GM12874 (cell line): Measurements from ENCODE around the gene OTUB1.

ENCODE experiments used
- CTCF ChIP-seq: IDR thresholded peaks from 2 replicates; pipeline ENCODE4 v1.5.1; 2011; ENCODE audit warnings: low read depth, mild to moderate bottlenecking, control low read depth, low read length, moderate library complexity; ENCODE audit not compliant: insufficient read depth

OTUB1 gene

GRCh38 chr11:63942803-63943202, 43.4 kb upstream of the OTUB1 start:
- no peak for TF ChIP-seq CTCF

- TF ChIP-seq CTCF: no peak
Observed at GRCh38 chr11:63944987-63945386, 41.3 kb upstream of the OTUB1 start.

- peak; percentile 46; the same call in 1 of the 2 replicates for TF ChIP-seq CTCF
Observed at GRCh38 chr11:63945477-63946163, 40.6 kb upstream of the OTUB1 start.

GRCh38 chr11:63951779-63952536, 34.3 kb upstream of the OTUB1 start:
- no peak for TF ChIP-seq CTCF

GRCh38 chr11:63952570-63952969, 33.7 kb upstream of the OTUB1 start:
- TF ChIP-seq CTCF: no peak

GRCh38 chr11:63958008-63958407, 28.2 kb upstream of the OTUB1 start:
- no peak for TF ChIP-seq CTCF

- TF ChIP-seq CTCF: no peak
Observed at GRCh38 chr11:63961608-63962412, 24.4 kb upstream of the OTUB1 start.
